Panc1 (cell line): ENCODE results near the gene CPSF4.

ENCODE experiments used
- POLR2AphosphoS5 ChIP-seq: IDR thresholded peaks from 2 replicates; pipeline ENCODE4 v1.6.1; 2012; ENCODE audit warnings: mild to moderate bottlenecking, low read depth, low read length, moderate library complexity
- REST ChIP-seq, 2 experiments: IDR thresholded peaks; 2 replicates each; pipeline ENCODE4 v1.6.1; 2011 to 2012; ENCODE audit warnings: low read depth in 2 of 2, control low read depth in 1 of 2, low read length in 1 of 2, mild to moderate bottlenecking in 1 of 2, moderate library complexity in 1 of 2; ENCODE audit not compliant: insufficient read depth in 1 of 2
- TF ChIP-seq, protein P1 (sequence below): fragments of 450-650 bp; IDR thresholded peaks from 2 replicates; pipeline ENCODE4 v1.5.1; 2017; ENCODE audit warnings: mild to moderate bottlenecking

DNA sequence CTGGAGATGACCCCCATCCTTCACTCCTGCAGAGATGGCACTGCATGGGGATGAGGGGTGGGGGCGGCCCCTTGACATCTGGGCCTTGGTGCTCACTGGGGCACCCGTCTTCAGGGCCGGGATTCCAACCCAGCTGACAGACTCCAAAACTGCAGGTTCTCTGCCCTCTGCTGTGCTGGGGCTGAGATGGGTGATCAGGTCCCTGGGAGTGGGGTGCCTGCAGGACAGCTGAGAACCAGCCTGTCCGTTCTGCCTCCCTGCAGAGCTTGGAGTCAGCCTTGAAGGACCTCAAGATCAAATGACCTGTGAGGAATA is 44.6 kb upstream of the CPSF4 start:
- TF ChIP-seq, protein P1, sequence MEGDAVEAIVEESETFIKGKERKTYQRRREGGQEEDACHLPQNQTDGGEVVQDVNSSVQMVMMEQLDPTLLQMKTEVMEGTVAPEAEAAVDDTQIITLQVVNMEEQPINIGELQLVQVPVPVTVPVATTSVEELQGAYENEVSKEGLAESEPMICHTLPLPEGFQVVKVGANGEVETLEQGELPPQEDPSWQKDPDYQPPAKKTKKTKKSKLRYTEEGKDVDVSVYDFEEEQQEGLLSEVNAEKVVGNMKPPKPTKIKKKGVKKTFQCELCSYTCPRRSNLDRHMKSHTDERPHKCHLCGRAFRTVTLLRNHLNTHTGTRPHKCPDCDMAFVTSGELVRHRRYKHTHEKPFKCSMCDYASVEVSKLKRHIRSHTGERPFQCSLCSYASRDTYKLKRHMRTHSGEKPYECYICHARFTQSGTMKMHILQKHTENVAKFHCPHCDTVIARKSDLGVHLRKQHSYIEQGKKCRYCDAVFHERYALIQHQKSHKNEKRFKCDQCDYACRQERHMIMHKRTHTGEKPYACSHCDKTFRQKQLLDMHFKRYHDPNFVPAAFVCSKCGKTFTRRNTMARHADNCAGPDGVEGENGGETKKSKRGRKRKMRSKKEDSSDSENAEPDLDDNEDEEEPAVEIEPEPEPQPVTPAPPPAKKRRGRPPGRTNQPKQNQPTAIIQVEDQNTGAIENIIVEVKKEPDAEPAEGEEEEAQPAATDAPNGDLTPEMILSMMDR, result no peak
- TF ChIP-seq REST (IDR thresholded peaks at IDR 0.05; ENCODE audit: insufficient read depth in 1 of 2, low read depth in 2 of 2, low read length in 1 of 2) (no peak), POLR2AphosphoS5 (no peak)
